HS-27A (cell line): ENCODE measurements around the gene TRIM63.
"Not testable (repeated sequence)": the region's sequence is repeated elsewhere in the genome, so short reads cannot be mapped to it uniquely, and the experiment has no call there.

Experiments
- DNase-seq: peaks from one replicate; pipeline ENCODE4 v3.0.0-alpha.2; 2012; ENCODE audit warnings: low read depth, missing footprints

TRIM63 gene

GRCh38 chr1:26067432-26067911, at the start of gene TRIM63:
Gene TRIM63, minus strand, starts transcription at chr1:26067630. Its CDS starts 136 bp downstream, at chr1:26067494.
- no peak for DNase-seq

GRCh38 chr1:26114165-26114927, 46.9 kb upstream of the TRIM63 start:
- no peak for DNase-seq

- DNase-seq, result no peak
Measured at GRCh38 chr1:26112407-26112775, 45.0 kb upstream of the TRIM63 start.

- peak; percentile 80 for DNase-seq
Measured at GRCh38 chr1:26111530-26112406, 44.3 kb upstream of the TRIM63 start, which contains the start of gene PDIK1L. Gene PDIK1L, plus strand, starts transcription at chr1:26111824. Its CDS starts 2,485 bp downstream, at chr1:26114309.

GRCh38 chr1:26110731-26111529, 43.5 kb upstream of the TRIM63 start:
- no peak for DNase-seq

GRCh38 chr1:26109229-26110164, 42.1 kb upstream of the TRIM63 start:
- no peak for DNase-seq

- not testable (repeated sequence) for DNase-seq
Measured at GRCh38 chr1:26105226-26105548, 37.8 kb upstream of the TRIM63 start.

GRCh38 chr1:26102526-26102925, 35.1 kb upstream of the TRIM63 start:
- no peak for DNase-seq

- no peak for DNase-seq
Measured at GRCh38 chr1:26102119-26102518, 34.7 kb upstream of the TRIM63 start.

GRCh38 chr1:26100204-26100603, 32.8 kb upstream of the TRIM63 start:
- not testable (repeated sequence) for DNase-seq

GRCh38 chr1:26099780-26100179, 32.4 kb upstream of the TRIM63 start:
- DNase-seq, result no peak

GRCh38 chr1:26098602-26099001, 31.2 kb upstream of the TRIM63 start:
- DNase-seq, result no peak

GRCh38 chr1:26097696-26098095, 30.3 kb upstream of the TRIM63 start:
- no peak for DNase-seq

GRCh38 chr1:26096471-26096870, 29.0 kb upstream of the TRIM63 start:
- no peak for DNase-seq

GRCh38 chr1:26094677-26095383, 27.4 kb upstream of the TRIM63 start:
- DNase-seq, result no peak

- DNase-seq, result no peak
Measured at GRCh38 chr1:26094076-26094669, 26.7 kb upstream of the TRIM63 start.

- not testable (repeated sequence) for DNase-seq
Measured at GRCh38 chr1:26093569-26093968, 26.1 kb upstream of the TRIM63 start.

- DNase-seq, result no peak
Measured at GRCh38 chr1:26092422-26092821, 25.0 kb upstream of the TRIM63 start.

GRCh38 chr1:26090893-26091292, 23.5 kb upstream of the TRIM63 start:
- no peak for DNase-seq

GRCh38 chr1:26089125-26089524, 21.7 kb upstream of the TRIM63 start:
- DNase-seq, result no peak
